NK-92 (cell line): ENCODE measurements around the gene RRM2.
"Not testable (repeated sequence)": the region's sequence is repeated elsewhere in the genome, so short reads cannot be mapped to it uniquely, and the experiment has no call there.

ENCODE experiments used
- DNase-seq: peaks from one replicate; lab custom pipeline; 2025; ENCODE audit not compliant: unreplicated experiment; lab: John Stamatoyannopoulos, UW

Gene RRM2

GRCh38 chr2:10132043-10132575 lies 9.6 kb downstream of the RRM2 start:
- DNase-seq: no peak

- DNase-seq: no peak
Measured at GRCh38 chr2:10132596-10132995, 10.1 kb downstream of the RRM2 start.

DNA sequence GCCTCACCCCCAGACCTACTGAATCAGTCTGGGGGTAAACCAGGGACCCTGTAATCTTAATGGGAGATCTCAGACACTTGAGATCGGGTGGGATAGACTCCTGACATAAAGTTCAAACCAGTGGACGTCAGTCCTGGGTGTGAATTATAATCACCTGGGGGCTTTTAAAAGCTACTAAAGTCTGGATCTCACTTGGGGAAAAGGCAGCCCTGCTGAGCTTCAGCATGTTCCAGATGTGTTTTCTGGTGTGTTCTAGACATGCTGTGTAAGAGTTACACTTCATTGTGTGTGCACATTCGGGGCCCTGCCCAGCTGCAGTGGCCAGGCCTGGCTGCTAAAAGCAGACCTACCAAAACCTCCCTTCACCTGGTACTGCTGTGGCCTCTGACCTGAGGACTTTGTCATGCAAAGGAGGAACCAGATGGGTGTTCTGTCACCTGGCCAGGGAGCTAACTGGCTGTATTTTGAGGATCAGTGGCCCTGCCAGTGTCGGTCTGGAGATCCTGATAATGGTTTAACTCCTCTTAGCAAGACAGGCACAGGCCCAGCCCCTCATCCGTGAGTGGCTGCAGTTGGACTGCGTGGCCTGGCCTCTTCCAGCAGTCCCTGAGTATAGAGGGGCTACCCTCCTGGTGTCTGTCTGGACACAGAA lies 10.6 kb downstream of the RRM2 start:
- no peak for DNase-seq

- no peak for DNase-seq
Measured at GRCh38 chr2:10135296-10136089, 13.0 kb downstream of the RRM2 start.

GRCh38 chr2:10136101-10136934 lies 13.8 kb downstream of the RRM2 start:
- no peak for DNase-seq

GRCh38 chr2:10137053-10137843 lies 14.7 kb downstream of the RRM2 start:
- DNase-seq: no peak

DNA sequence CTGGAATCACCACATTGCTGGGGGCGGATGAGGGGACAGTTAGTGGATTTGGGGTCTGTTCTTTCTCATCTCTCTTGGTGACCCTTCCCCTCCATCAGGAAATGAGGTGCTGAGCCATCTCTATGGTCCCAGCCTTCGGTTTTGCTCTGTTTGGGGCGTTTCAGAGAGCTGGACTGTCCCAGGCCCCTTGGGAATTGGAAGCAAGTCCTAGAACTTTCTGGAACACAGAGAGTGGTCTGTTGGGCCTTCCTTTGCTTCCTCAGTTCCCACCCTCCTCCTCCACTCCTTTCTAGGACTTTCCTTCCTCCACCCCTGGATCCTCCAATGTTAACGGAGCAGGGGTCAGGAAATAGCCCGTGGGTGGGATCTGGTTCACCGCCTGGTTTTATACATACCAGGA lies 17.0 kb downstream of the RRM2 start:
- DNase-seq: no peak

GRCh38 chr2:10140841-10141610 lies 18.5 kb downstream of the RRM2 start:
- no peak for DNase-seq

DNA sequence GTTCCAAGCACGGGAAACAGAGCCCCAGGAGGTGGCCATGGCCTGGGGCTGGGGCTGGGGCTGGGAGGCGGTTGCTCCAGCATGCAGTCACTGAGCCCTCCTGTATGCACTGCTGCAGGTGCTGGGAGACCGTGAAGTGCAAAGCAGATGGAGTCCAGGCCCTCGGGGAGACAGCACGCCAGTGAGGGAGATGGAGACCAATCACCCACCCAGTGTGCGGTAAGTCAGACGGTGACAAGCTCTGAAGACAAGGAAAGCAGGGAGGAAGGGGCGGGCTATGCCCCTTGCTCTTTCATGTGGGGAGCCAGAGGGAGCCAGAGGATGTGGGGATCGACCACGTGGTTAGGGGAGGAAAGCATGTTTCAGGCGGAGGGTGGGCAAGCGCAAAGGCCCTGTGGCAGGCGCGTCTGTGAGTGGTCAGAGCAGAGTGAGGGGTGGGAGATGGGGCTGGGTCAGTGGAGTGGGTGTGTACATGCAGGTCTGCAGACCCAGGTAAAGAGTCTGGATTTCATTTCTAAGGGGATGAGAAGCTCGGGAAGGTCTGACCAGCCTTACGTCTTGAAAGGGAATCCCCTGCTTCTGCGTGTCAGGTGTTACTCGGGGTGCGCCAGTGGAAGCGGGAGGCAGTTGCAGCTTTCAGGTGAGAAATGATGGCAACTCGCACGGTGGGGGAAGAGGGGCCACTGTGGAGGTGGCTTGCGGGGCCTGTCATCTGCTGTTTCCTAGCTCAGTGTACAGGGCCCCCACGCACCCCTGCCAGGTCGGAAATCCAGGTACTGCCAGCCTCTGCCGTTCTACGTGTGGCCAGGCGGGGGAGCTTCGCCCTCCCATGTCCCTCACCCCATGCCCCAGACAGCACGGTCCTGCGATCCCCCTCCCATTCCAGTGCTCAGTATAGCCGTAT lies 19.4 kb downstream of the RRM2 start:
- DNase-seq: no peak

- DNase-seq: no peak
Measured at GRCh38 chr2:10142640-10142965, 20.1 kb downstream of the RRM2 start.

GRCh38 chr2:10144771-10145518 lies 22.4 kb downstream of the RRM2 start:
- DNase-seq: no peak

- DNase-seq: no peak
Measured at GRCh38 chr2:10145519-10146357, 23.2 kb downstream of the RRM2 start.

GRCh38 chr2:10146366-10147005 lies 23.9 kb downstream of the RRM2 start:
- no peak for DNase-seq

DNA sequence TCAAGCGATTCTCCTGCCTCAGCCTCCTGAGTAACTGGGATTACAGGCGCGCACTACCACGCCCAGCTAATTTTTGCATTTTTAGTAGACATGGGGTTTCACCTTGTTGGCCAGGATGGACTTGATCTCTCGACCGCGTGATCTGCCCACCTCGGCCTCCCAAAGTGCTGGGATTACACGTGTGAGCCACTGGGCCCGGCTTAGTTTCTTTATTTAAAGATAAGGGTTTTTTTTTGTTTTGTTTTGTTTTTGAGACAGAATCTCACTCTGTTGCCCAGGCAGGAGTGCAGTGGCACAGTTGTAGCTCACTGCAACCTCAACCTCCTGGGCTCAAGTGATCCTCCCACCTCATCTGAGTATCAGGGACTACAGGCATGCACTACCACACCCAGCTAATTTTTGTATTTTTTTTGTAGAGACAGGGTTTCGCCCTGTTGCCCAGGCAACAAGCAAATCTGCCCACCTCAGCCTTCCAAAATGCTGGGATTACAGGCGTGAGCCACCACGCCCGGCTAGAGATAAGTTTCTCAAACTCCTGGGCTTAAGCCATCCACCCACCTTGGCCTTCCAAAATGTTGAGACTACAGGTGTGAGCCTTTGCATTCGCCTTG lies 24.6 kb downstream of the RRM2 start:
- DNase-seq: not testable (repeated sequence)

DNA sequence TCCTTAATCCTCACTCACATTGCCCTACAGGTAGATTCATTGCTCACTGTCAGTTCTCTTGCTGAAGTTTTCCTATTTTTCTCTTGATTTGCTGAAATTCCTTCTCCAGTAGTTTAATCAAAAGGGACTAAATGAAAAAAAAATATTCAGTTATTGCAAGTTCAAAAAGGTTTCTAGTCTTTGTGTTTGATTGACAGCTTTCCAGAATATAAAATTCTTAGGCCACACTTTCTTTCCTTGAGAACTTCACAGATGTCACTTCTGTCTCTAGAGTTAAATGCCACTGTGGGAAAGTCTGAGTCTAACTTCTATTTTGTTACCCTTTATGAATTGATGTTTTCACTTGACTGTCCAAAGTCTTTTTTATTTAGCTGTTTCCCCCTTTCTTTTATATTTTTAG lies 25.7 kb downstream of the RRM2 start:
- DNase-seq: no peak

DNA sequence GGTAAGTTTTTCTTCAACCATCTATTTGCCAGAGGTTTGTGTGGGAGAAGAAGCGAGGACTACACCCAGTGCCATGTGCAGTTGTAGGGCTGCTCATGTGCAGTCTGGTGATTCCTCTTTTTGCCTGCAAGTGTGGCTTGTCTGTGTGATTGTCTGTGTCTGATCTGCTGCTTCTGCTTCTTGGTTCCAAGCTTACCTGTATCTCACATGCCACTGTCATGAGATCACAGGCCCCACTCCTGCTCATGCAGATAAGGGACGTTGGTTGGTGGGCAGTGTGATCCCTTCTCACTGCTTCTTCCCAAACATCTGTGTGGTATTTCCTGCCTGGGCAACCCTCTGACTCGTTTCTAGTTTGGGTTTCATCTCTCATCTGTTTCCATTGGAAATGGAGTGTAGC lies 27.1 kb downstream of the RRM2 start:
- no peak for DNase-seq

GRCh38 chr2:10150436-10150835 lies 27.9 kb downstream of the RRM2 start:
- no peak for DNase-seq
